Measurements from ENCODE around the gene USP7.
A peak's percentile ranks its signal among the peaks of the same experiment; 100 is the strongest.

The USP7 gene

DNA sequence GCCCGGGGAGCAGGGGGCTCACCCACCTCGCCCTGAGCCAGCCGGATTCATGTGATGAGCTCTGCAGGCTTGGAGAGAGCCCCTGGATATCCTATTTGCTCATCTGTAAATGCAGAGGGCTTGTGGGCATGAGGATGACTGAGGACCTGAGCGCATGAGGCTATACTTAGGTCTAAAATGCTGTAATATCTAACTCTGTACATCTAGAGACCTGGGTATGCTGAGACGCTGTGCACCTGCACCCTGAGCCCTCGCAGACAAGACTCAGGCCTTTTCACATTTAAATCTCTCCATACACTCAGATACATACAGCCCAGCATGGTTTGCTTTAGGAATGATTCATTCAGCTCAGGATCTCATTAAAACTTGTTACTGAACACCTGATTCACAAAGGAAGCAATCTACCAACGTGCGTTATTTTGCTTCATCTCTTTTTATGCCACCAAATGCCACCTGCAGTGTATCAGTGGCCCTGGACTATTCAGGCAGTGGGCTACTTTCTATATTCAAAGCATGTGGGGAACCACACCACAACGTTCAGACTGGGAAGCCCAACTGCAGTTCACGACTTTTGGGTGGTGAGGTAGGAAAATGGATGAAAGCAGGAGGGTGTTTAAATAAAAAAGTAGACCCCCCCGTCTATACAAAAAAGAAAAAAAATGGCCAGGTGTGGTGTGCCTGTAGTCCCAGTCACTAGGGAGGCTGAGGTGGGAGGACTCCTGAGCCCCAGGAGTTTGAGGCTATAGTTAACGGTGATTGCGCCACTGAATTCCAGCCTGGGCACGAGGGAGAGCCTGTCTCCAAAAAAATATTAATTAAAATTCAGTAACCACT lies 12.0 kb downstream of the USP7 start:
- no peak for DNase-seq (ENCODE audit: low spot score)

DNA sequence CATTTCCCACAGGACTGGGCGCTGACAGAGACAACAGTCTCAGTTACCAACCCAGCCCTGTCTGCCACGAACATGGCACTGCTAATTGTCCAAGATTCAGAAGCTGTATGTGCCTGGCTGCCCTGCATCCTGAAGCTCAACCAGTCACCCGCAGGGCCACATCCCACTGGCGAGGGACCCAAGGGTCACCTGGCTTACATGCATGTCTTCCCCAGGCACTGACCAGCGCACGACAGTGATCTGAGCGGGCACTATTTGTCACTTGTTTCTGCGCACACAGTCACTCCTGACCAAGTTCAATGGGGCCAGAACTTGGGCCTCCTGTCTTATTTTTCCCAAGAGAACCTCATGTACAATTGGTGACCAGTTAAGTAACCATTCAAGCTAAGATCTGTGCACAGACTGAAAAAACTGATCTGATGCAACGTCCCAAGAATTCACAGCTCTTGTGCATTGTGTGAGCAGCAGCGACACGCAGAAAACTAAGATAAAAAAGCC lies 13.1 kb downstream of the USP7 start:
- DNase-seq (ENCODE audit: low spot score) = no peak

DNA sequence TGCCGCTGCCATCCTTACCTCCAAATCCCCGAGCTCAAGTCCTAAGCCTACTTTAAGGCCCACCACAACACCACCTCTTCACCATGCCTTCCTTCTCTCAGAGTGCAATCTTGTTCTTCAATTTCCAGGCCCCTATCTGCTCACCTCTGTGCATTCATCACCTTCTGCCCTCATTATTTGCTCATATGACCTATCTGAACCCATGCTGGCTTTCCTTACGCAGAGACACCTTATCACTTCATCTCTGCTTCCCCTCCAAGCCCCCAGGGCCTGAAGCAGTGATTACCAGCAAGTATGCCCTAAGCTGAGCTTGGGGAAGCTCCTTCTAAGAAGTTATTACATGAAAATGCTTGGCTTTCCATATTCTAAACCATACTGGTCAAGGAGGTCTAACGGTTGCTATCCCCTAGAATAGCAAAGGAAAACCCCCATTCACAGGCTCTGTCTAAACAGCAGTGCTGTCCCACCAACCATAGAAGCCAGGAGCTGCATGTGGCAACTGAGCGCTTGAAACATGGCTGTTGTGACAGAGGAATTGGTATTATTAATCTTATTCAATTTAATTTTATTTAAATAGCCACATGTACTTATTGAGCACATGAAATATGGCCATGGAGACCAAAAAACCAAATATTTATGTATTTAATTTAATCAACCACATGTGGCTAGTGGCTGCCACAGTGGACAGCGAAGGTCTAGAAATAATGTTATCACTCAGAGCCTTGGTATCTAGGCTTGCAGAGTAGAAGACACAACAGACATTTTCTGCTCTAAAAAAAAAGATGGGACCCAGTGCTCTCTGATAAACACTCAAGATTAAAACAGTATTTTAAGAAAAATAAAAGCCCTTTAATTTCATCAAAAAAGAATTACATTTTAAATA lies 13.9 kb downstream of the USP7 start:
- DNase-seq (ENCODE audit: low spot score) = no peak

DNA sequence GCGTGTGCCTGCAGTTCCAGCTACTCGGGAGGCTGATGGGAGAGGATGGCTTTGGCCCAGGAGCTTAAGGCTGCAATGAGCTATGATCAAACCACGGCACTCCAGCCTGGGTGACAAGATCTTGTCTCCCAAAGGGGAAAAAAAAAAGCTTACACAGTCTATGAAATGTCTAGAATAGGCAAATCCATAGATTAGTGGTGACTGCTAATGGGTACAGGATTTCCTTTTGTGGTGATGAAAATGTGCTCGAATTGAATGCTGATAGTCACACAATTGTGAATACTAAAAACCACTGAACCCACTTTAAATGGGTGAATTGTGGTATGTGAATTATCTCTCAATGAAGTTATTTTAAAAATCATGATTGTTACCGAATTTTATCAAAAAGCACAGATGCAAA lies 14.9 kb downstream of the USP7 start:
- DNase-seq (ENCODE audit: low spot score) = no peak

DNA sequence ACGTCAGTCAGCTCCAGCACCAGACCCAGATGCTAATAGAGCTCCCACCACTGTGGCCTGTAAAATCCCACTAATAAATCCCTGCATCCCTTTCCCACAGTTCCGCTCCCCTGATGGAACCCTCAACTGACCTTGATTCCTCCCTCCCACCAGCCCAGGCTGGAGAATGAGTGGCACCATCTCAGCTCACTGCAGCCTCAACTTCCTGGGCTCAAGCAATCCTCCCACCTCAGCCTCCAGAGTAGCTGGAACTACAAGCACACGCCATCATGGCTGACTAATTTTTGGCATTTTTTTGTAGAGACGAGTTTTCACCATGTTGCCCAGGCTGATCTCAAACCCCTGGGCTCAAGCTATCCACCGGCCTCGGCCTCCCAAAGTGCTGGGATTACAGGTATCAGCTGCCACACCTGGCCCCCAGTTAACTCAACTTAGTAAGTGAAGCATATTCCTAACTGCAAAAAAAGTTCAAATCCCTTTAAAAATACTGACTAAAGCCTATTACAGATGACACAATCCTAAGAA lies 15.6 kb downstream of the USP7 start:
- no peak for DNase-seq (ENCODE audit: low spot score)

DNA sequence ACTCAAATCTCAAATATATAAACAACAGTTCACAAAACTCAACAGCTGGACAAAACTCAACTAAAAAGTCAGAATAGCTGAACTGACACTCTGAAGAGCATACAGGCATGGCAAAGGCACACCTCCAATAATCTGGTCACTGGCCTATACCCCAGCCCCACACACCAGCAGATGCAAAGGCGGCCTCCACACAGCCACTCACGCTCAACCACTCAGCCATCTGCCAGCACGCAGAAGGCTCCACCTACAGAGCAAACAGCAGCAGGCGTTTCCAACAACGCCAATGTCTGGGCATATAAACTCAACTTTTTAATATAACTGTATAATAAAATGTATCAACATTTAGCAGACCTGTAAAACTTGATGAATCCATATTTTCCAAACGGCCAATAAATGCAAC lies 17.2 kb downstream of the USP7 start:
- no peak for DNase-seq (ENCODE audit: low spot score)

DNA sequence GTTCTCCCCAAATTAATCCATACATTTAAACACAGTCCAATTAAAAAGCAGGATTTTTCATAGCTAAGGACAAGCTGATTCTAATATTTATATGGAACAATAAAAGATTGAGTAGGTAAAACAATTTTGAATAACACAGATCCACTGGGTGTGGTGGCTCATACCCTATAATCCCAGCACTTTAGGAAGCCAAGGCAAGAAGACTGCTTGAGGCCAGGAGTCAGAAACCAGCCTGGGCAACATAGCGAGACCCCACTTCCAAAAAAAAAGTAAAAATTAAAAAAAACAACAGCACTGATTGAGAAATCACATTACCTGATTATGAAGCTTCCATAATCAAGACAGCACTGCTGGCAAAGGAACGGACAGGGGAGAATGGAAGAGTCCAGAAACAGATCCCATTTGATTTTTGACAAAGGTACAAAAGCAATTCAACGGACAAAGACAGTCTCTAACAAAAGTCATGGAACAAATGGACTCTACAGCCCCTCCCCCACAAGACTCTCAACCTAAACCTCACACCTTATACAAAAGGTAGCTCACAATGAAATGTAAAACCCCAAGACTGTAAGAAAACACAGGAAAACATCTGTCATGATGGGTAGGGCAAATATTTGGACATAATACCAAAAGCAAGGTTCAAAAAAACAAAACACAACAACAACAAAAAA lies 17.9 kb downstream of the USP7 start:
- no peak for DNase-seq (ENCODE audit: low spot score)

DNA sequence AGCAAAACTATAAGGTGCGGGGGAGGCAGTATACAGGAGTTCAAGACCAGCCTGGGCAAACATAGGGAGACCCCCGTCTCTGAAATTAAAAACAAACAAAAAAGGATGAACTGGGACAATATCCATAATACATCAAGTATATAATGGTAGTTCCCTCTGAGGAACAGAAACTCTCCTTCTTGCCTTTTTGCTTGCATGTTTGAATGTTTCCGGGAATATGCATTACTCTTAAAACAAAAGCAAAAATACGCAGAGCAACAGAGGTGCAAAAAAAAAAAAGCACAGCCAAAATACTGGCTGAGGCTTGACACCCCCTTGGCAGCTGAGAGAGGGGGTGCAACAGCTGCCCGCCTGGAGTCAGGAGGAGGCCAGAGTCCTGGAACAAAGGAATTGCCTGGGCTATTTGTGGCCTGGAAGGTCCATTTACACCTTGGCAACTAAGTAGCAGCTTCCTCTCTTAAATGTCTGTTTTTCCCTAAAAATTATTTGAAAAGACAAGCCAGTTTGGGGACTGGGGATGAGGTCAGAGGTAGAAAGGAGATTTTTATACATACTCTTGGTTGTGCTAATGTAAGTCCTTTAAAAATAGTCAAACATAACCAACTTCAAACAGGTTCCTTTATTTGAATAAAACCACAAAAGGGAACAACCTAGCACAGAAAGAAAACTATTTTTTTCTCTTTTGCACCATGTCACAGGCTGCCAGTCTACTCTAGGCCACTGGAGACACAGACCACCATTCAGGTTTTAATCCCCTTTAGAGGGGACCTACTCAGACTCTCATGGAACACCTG lies 19.5 kb downstream of the USP7 start:
- no peak for DNase-seq (ENCODE audit: low spot score)

DNA sequence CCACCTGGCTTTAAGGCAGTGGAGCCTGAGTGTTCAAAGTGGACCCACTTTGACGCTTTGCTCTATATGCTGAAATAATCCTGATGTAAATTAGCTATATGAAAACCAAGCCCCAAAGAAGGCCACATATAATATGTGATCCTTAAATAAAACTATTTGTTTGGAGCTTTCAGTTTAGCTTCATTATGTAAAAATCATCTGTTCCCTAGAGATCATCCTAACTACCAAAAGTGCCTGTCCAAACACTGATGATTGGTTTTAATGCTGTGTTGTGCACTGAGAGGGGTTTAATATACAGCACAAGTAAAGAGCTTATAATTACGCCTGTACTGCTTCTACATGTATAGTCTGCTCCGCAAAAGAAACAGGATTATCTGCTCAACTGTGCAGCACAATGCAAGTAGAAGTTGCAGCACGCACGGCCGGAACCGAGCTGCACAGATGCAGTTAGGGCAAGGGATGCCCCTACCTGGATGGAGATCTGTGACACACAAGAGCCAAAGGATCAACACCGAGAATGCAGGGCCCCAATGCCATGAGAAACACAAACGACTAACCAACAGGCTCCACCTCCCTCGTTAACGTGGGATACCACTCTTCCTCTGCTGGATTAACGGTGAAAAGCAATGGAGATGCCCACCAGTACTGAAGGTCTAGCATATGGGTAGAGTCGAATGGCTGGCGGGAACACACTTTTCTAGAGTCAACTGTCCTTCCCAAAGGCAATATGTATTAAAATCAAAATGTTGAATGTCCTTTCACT lies 20.5 kb downstream of the USP7 start:
- DNase-seq (ENCODE audit: low spot score) = no peak

DNA sequence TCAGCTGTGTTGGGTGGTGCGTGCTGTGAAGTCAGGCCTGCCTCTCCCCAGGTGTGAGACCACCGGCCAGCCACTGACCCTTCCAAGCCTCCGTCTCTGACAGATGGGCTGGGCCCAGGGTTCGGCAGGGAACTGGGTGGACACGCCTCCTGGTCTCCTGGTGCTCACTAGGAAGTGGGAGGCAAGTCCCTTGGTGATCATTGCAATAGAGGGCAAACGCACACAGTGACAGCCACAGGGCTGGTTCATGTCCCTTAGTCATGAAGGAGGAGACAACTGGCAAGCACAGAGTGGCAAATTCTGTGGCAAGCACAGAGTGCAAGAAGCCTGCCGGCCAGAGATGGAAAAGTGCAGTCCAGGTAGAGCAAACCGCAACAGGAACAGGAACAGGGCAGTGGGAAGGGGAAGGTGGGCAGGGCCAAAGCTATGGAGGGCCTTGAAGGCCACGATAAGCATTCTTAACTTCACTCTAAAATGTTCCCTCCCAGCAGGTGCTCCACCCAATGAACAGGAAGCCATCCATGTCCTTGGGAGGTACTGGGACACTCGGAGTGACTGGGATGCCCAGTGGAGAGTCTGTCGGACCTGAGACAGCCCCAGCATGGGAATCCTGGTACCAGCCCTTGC lies 21.9 kb downstream of the USP7 start:
- peak; percentile 40 for DNase-seq (ENCODE audit: low spot score)

DNA sequence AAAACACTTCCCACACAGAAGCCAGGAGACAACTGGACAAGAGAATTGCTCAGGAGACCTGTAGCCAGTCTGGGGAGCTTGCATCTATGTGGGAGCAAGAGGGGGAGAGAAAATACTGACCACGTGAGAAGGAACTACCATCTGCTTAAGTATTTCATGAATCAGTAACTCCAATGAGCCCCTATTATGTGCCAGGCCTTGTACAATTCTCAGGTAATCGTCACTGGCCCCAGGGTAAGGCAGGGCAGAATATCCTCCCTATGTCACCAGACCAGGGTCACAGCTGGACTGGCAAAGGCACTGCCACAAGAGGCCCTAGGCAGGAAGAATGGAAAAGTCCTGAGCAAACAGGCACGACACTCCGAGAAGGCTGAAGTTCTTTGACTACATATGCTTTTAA lies 25.9 kb downstream of the USP7 start:
- no peak for DNase-seq (ENCODE audit: low spot score)

DNA sequence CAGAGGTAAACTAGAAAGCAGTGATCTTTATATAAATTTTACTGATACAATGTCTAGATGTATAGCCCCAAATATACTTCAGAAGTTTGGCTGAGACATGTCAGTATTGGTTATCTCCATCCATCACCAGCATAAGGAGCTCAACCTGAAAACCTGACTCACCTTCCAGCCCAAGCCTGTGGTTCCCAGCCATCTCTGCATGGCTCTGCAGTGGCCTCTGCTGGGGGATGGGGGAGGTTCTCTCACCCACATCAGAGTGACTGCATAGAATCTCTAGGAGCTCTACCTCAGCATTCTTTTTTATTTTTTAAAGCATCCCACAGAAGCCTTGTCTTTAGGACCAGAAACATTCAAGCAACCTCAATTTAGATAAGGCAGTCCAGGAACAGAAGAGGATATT lies 27.3 kb downstream of the USP7 start:
- DNase-seq (ENCODE audit: low spot score) = peak; percentile 71

DNA sequence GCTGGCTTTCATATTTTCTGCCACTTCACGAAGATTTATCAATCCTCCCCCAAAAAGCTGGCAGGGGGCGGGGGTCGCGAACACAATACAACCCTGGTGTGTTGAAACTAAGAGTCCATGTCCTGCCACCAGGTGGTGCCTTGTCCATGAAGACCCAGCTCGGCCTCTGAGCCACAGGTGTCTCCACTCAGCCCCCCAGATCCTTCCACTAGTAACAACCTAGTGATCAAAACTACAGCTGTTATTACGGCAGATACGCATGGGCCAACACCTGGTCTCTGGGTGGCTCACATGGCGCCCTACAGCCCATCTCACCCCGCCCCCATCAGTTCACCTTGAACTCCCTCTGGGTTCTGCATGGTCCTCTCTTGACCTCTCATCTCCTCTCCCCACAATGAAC lies 27.7 kb downstream of the USP7 start:
- no peak for DNase-seq (ENCODE audit: low spot score)

DNA sequence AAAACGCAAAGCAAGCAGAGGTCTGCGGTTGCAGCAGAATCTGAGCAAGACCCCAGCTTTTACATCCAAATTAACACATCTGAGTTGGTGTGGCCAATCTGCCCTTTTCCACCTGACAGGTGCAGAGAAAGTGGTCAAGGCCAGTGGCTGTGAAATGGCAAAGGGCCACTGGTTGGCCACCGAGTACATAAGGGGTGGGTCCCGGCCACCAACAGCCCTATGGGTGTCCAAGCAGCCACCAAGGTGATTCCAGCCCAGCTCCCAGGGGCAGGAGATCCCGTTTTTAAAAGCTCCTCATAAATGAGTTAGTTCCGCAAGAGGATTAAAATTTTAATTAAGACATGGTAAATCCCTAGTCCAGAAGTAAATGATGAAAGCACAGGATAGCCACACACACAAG lies 29.1 kb downstream of the USP7 start:
- DNase-seq (ENCODE audit: low spot score) = no peak

DNA sequence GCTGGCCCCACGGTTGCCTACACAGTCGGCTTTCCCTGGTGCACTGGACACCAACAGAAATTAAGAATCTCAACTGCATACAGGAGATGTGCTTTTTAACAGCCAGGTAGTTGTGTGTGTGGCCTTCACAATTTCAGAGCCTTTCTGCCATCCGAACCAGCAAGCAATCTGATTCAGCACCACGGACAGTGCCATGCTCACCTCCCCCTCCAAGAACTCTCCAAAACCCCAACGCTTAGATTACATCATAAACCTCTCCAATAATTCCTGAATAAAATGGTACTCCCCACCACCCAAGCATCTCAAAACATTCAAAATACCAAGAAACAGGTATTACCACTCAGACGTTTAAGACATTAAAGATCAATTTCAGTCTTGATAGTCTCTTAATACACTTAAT lies 31.8 kb downstream of the USP7 start:
- peak; percentile 45 for DNase-seq (ENCODE audit: low spot score)

DNA sequence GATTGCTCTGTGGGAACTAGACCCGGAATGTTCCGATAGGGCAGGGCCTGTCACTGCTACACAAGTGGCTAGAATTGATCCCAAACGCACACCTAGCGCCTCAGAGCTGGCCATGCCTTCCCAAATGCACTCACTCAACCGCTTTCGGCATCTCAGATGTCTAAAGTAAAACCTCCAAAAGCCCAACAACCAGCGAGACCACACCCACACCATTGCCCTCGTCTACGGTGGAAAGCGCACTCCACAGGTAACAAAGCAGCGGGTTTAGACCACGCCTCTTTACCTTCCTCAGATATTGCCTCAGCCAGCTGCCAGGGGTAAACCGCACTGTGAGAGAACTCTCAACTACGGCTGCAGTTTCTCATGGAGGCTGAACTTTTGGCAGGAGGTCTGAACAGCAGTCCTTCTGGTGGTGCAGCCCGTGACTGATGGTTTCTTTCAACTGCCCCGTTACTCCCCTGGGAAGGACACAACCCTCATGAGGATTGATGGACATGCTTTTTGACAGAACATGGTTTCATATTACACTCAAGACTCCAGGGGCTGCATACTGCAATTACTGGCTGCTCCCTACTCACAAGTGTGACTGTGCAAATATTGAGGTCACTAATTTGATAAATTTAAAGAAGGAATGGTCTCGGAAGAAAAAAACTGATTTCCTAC lies 34.5 kb downstream of the USP7 start:
- DNase-seq (ENCODE audit: low spot score) = no peak

DNA sequence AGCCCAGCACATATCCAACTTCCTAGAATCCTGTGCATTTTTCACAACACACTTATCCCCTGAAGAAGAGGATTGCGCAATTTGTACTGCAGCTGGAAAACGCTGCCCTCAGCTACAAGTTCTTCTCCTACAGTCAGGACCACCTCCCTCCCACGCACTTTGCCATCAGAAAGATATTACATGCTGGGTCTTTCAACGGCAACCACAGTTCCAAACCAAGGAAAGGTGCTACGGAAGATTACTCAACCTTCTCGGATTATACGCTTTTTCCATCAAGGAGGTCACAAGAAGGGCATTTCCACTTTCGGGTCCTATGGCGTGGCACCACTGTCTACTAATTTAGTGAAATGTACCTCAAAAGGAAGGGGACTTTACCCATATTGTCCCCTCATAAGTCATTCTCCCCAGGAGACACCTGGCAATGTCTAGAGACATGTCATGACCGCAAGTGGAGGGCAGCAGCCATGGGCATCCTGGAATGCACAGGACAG lies 35.2 kb downstream of the USP7 start:
- DNase-seq (ENCODE audit: low spot score) = no peak

DNA sequence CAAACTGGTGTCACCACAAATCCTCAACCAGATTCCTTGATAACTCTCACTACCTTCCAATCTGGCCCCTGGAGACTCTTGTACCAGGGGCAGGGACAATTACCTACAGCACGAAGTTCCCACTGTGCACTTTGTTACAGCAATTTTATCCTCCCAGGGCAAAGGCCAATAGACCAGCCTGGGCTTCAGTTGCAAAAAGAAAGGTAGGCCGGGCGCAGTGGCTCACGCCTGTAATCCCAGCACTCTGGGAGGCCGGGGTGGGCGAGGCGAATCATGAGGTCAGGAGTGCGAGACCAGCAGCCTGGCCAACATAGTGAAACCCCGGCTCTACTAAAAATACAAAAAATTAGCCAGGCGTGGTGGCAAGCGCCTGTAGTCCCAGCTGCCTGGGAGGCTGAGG lies 36.9 kb downstream of the USP7 start:
- no peak for DNase-seq (ENCODE audit: low spot score)

DNA sequence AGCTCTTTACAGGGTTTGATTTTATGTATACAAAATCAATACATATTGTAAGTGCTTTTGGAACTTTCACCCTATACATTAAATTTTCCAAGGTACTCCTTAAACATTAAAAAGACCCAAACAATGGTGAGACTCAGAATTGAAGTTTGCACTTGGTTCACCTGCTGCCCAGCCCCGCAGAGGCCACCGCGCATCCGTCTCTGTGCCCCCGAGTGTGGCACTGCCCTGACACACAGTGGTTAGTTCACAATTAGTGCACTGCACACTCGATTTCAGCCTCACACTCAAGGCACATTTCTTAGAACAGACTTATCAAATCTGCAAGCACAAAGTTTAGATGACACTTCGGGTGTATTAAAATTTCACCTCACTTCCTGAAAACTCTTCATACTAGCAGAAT lies 38.3 kb downstream of the USP7 start:
- no peak for DNase-seq (ENCODE audit: low spot score)

DNA sequence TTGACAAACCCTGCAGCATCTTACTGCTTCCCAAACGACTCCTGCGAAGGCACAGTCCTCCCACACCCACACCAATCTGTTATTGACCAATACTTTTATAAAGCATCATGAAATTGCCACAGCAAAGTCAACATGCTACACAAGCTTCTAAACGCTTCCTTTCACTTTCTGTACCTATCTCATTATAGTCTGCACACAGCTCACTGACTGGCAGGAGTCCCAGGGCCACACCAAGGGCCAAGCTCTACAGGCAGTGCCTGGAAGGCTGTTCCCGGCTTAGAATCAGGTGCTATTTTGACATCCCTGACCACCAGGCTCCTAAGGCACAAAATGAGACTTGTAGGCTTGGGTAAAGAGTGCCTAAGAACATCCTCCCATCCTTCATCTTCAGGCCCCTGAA lies 39.5 kb downstream of the USP7 start:
- DNase-seq (ENCODE audit: low spot score) = no peak

Data from hematopoietic multipotent progenitor cell treated with erythropoietin and hydrocortisone succinate and interleukin-3 and kit ligand, for 15 days (in vitro differentiated cells).